K562 (cell line): ENCODE data around the gene GLB1L. TPM values are rescaled to one million over a fixed set of nuclear protein-coding genes. Genes with fewer than 3 reads are reported as not detected.

ENCODE experiments used
- ARID2 ChIP-seq: fragments of 450-650 bp; IDR thresholded peaks from 2 replicates; pipeline ENCODE4 v1.6.1; 2017; ENCODE audit warnings: antibody characterized with exemption, mild to moderate bottlenecking
- BRD9 ChIP-seq: fragments of 450-650 bp; IDR thresholded peaks from 2 replicates; pipeline ENCODE4 v1.6.1; 2018; ENCODE audit warnings: low read depth; ENCODE audit not compliant: partially characterized antibody
- CBX3 ChIP-seq, 2 experiments: IDR thresholded peaks; 1 replicate in 1 of 2; 2 replicates in 1 of 2; pipeline ENCODE4 v1.6.1; 2012; ENCODE audit warnings: inconsistent platforms in 2 of 2, low read length in 2 of 2, borderline replicate concordance in 1 of 2, control low read depth in 1 of 2
- CC2D1A ChIP-seq: fragments of 450-650 bp; IDR thresholded peaks from 2 replicates; pipeline ENCODE4 v1.6.1; 2017; ENCODE audit warnings: mild to moderate bottlenecking
- CHD4 ChIP-seq: fragments of 200-600 bp; sonication (generic); IDR thresholded peaks from 3 replicates; pipeline ENCODE4 v1.6.1; 2012; ENCODE audit warnings: low read depth, mild to moderate bottlenecking, mixed read lengths, low read length, inconsistent platforms; ENCODE audit not compliant: insufficient read depth, insufficient replicate concordance, poor library complexity, severe bottlenecking
- CREM ChIP-seq: IDR thresholded peaks from 2 replicates; pipeline ENCODE4 v1.6.1; 2014; ENCODE audit warnings: antibody characterized with exemption, low read depth
- ELF1 ChIP-seq: fragments of 200-800 bp; sonication (Bioruptor generic); IDR thresholded peaks from 2 replicates; pipeline ENCODE4 v1.6.1; 2016; ENCODE audit warnings: missing genetic modification characterization, missing compliant biosample characterization
- HEY1 ChIP-seq: fragments of 250-450 bp; sonication (Bioruptor Pico); IDR thresholded peaks from 2 replicates; pipeline ENCODE4 v1.5.0; 2020; ENCODE audit warnings: mild to moderate bottlenecking, moderate library complexity, borderline replicate concordance
- HNRNPLL ChIP-seq: fragments of 200-400 bp; formaldehyde crosslinking; IDR thresholded peaks from 2 replicates; pipeline ENCODE4 v1.6.1; 2017; ENCODE audit warnings: low read length, low read depth, mild to moderate bottlenecking; ENCODE audit not compliant: poor library complexity, severe bottlenecking
- JUND ChIP-seq, 2 experiments: IDR thresholded peaks; 2 replicates in 1 of 2; 3 replicates in 1 of 2; pipeline ENCODE4 v1.6.1; 2011; ENCODE audit warnings: borderline replicate concordance in 2 of 2, low read depth in 2 of 2, low read length in 2 of 2, improper control_type of control experiment in 1 of 2, missing biosample characterization in 1 of 2, missing genetic modification characterization in 1 of 2, missing genetic modification reagents in 1 of 2
- MAX ChIP-seq: sonication (generic); formaldehyde crosslinking; IDR thresholded peaks from 2 replicates; pipeline ENCODE4 v1.9.0; 2022; ENCODE audit warnings: mild to moderate bottlenecking, missing genetic modification reagents
- MECOM ChIP-seq: fragments of 250-450 bp; sonication (Bioruptor Pico); IDR thresholded peaks from 2 replicates; pipeline ENCODE4 v1.8.0; 2022; ENCODE audit warnings: inconsistent platforms
- MEIS2 ChIP-seq: fragments of 450-650 bp; IDR thresholded peaks from 2 replicates; pipeline ENCODE4 v1.6.1; 2014; ENCODE audit warnings: mild to moderate bottlenecking; ENCODE audit not compliant: partially characterized antibody
- NBN ChIP-seq: fragments of 450-650 bp; IDR thresholded peaks from 2 replicates; pipeline ENCODE4 v1.6.1; 2016; ENCODE audit warnings: low read depth, mild to moderate bottlenecking
- RAD21 ChIP-seq, 2 experiments: fragments of 250-450 bp in 1 of 2; fragments of 450-650 bp in 1 of 2; sonication (Bioruptor Pico) in 1 of 2; formaldehyde crosslinking in 1 of 2; IDR thresholded peaks in 1 of 2; conservative IDR thresholded peaks in 1 of 2; 2 replicates each; pipeline versions ENCODE4 v1.4.0 to v1.8.0; 2020 to 2022; ENCODE audit warnings: mild to moderate bottlenecking in 2 of 2, moderate library complexity in 1 of 2
- SMARCA4 ChIP-seq: fragments of 450-650 bp; IDR thresholded peaks from 2 replicates; pipeline ENCODE4 v1.6.1; 2016
- SMC3 ChIP-seq: conservative IDR thresholded peaks from 2 replicates; pipeline ENCODE4 v1.6.1; 2011; ENCODE audit warnings: low read depth, low read length, improper control_type of control experiment; ENCODE audit not compliant: insufficient read depth
- SPI1 ChIP-seq: IDR thresholded peaks from 2 replicates; pipeline ENCODE4 v1.6.1; 2011; ENCODE audit warnings: low read depth, low read length, control low read depth, borderline replicate concordance
- TAL1 ChIP-seq: fragments of 450-650 bp; IDR thresholded peaks from 2 replicates; pipeline ENCODE4 v1.6.1; 2016; ENCODE audit warnings: mild to moderate bottlenecking
- TBP ChIP-seq: optimal IDR thresholded peaks from 2 replicates; pipeline ENCODE3; 2011; ENCODE audit warnings: low read depth, low read length, improper control_type of control experiment
- TEAD1 ChIP-seq, 2 experiments: fragments of 450-650 bp in 1 of 2; sonication (generic) in 1 of 2; formaldehyde crosslinking; IDR thresholded peaks; 2 replicates each; pipeline versions ENCODE4 v1.4.0 to v1.8.0; 2020 to 2022; ENCODE audit warnings: mild to moderate bottlenecking in 2 of 2, missing genetic modification reagents in 1 of 2
- TEAD2 ChIP-seq: fragments of 450-650 bp; IDR thresholded peaks from 2 replicates; pipeline ENCODE4 v1.6.1; 2016; ENCODE audit warnings: missing genetic modification characterization, control low read depth, missing compliant biosample characterization
- YY1 ChIP-seq, 3 experiments: IDR thresholded peaks; 2 replicates each; pipeline ENCODE4 v1.6.1; 2011; ENCODE audit warnings: low read length in 2 of 3, mild to moderate bottlenecking in 2 of 3, moderate library complexity in 2 of 3, borderline replicate concordance in 1 of 3, control low read depth in 1 of 3, low read depth in 1 of 3; ENCODE audit not compliant: insufficient read depth in 3 of 3, insufficient replicate concordance in 2 of 3, control insufficient read depth in 1 of 3, insufficient read length in 1 of 3; ENCODE audit errors: extremely low read depth in 1 of 3
- polyA plus RNA-seq, 8 experiments: library from polyadenylated mRNA; depleted of rRNA in 4 of 8; stranded (reverse) in 5 of 8; unstranded in 3 of 8; fragments of >200 nt; fragmentation: Nextera tagmentation in 2 of 8; fragmentation: Illumina TruSeq in 1 of 8; extraction: Ambion mirVana in 2 of 8; extraction: Trizol in 1 of 8; gene quantifications; 2 replicates each; pipeline versions ENCODE4 v1.2.1 to v1.2.3, GENCODE V29; 2011 to 2014; ENCODE audit warnings: inconsistent platforms in 1 of 8, missing spikeins in 1 of 8
- total RNA-seq, 7 experiments: library from RNA; depleted of rRNA in 6 of 7; stranded (reverse); fragments of >200 nt in 6 of 7; fragmentation: Illumina TruSeq in 2 of 7; extraction: Trizol in 2 of 7; gene quantifications; 2 replicates each; pipeline versions ENCODE4 v1.2.1 to v1.2.3, GENCODE V29; 2011 to 2021; ENCODE audit warnings: low replicate concordance in 1 of 7
- TF ChIP-seq, protein P1 (sequence below): fragments of 250-450 bp; sonication (Bioruptor Pico); IDR thresholded peaks from 2 replicates; pipeline ENCODE4 v1.9.0; 2021; ENCODE audit warnings: mild to moderate bottlenecking
- TF ChIP-seq, protein P2 (sequence below): sonication (generic); IDR thresholded peaks from 2 replicates; pipeline ENCODE4 v1.6.1; 2016

GLB1L gene
- total and polyA plus RNA-seq, 9 of the 15 experiments (the other 6 are each of a cell fraction or from before 2014, with no cell fraction given), result 0.42 to 2.9 (median 2.5) TPM

DNA sequence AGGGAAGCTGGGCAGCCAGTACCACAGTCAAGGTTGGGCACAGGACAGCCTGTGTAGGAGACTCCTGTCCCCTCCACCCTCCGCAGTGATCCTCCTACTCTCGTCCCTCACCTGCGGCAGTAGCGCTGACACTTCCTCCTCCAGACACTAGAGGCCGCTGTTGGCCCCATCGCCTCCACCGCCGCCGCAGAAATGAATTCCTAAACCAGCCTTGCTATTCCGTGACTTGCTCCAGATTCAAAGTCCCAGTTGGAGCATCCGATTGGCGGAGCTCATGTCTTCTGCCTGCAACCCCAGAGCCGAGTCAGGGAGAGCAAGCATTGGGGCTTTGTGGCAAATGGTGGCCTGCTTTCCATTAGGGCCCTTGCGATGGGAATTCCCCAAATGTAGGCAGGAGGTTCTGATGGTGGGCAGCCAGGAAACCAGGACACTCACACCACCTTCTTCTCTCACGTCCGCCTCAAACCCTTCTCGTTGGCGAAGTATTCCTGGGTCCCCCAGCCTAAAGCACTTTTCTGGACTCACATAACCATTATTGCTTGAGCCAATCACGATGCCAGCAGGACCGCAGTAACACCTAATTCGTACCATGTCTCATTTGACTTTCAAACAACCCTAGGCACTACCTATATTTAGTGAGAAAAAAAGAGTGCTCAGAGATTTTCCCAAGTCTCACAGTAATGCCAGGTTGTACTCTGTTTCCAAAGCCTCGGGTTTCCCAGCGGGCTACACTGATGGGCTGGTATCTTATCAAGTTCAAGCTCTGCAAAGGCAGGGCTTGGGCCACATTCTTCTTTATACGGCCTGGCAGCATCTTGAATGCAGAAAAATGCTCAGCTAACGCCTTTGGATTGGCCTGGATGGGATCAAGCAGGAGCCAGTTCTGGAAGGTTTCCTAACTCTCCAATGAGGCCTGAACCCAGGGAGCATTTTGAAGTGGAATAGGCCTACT, 32.7 kb upstream of the GLB1L start (continued):
- TF ChIP-seq TEAD1 (CRISPR knock-in tag; IDR thresholded peaks at IDR 0.05), result peak in 1 of 2 experiments; percentile 38; a peak in 1 of 4 replicates
- TF ChIP-seq SMC3, result peak; percentile 48; the same call in 1 of the 2 replicates
- peak; percentile 2 for TF ChIP-seq MEIS2
- TF ChIP-seq HNRNPLL, result peak; percentile 91
- TF ChIP-seq MECOM (CRISPR knock-in tag), result no peak
- 0 out of 3 replicates have a peak, but pooled peaks of 1 of the 2 experiments have one; percentile 11 for TF ChIP-seq CBX3 (IDR thresholded peaks at IDR 0.05; ENCODE audit: borderline replicate concordance in 1 of 2, low read length in 2 of 2)
- TF ChIP-seq TBP, result peak; percentile 11
- TF ChIP-seq, protein P1, sequence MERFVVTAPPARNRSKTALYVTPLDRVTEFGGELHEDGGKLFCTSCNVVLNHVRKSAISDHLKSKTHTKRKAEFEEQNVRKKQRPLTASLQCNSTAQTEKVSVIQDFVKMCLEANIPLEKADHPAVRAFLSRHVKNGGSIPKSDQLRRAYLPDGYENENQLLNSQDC (CRISPR knock-in tag), result peak; percentile 22; the same call in 1 of the 2 replicates
- peak; percentile 42; the same call in 1 of the 2 replicates for TF ChIP-seq SPI1
- TF ChIP-seq HEY1 (CRISPR knock-in tag), result no peak
- TF ChIP-seq, protein P2, sequence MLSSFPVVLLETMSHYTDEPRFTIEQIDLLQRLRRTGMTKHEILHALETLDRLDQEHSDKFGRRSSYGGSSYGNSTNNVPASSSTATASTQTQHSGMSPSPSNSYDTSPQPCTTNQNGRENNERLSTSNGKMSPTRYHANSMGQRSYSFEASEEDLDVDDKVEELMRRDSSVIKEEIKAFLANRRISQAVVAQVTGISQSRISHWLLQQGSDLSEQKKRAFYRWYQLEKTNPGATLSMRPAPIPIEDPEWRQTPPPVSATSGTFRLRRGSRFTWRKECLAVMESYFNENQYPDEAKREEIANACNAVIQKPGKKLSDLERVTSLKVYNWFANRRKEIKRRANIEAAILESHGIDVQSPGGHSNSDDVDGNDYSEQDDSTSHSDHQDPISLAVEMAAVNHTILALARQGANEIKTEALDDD, result 0 out of 2 replicates have a peak, but pooled peaks have one; percentile 36
- TF ChIP-seq CREM, result peak; percentile 49
- TF ChIP-seq BRD9, result peak; percentile 67
- TF ChIP-seq TAL1, result no peak
- no peak for TF ChIP-seq CHD4
- TF ChIP-seq ELF1, result 0 out of 2 replicates have a peak, but pooled peaks have one; percentile 3
- peak; percentile 69 to 72 for TF ChIP-seq RAD21 (CRISPR knock-in tag; conservative IDR thresholded peaks at IDR 0.05 in 1 of 2, IDR thresholded peaks at IDR 0.05 in 1 of 2)
- peak in 1 of 3 experiments; percentile 32 for TF ChIP-seq YY1 (IDR thresholded peaks at IDR 0.05; ENCODE audit: borderline replicate concordance in 1 of 3, control insufficient read depth in 1 of 3, extremely low read depth in 1 of 3, insufficient read depth in 3 of 3, insufficient read length in 1 of 3, insufficient replicate concordance in 2 of 3, low read depth in 1 of 3, low read length in 2 of 3)
- no peak for TF ChIP-seq TEAD2 (tag)
- peak; percentile 42; the same call in 1 of the 2 replicates for TF ChIP-seq CC2D1A
- 0 out of 2 replicates have a peak, but pooled peaks have one; percentile 6 for TF ChIP-seq ARID2
- no peak for TF ChIP-seq NBN
- 0 out of 2 replicates have a peak, but pooled peaks have one; percentile 24 for TF ChIP-seq SMARCA4
- 0 out of 2 replicates have a peak, but pooled peaks have one; percentile 28 for TF ChIP-seq MAX (CRISPR knock-in tag)
- no peak for TF ChIP-seq JUND (IDR thresholded peaks at IDR 0.05; ENCODE audit: borderline replicate concordance, low read depth, low read length)
- TF ChIP-seq JUND (tag; IDR thresholded peaks at IDR 0.05; ENCODE audit: borderline replicate concordance, low read depth, low read length), result peak; percentile 39; the same call in 1 of the 3 replicates
